IPS-18c (cell line): Measurements from ENCODE around the gene ORC6.
"Not testable (repeated sequence)": the region's sequence is repeated elsewhere in the genome, so short reads cannot be mapped to it uniquely, and the experiment has no call there.

Experiments
- H3K4me3 ChIP-seq: 2 replicates; pipeline ENCODE4 v1.7.0; 2013; ENCODE audit warnings: low read depth, mild to moderate bottlenecking, low read length, moderate library complexity; ENCODE audit not compliant: insufficient read depth
- H3K9me3 ChIP-seq: one replicate; pipeline ENCODE4 v1.6.1; 2013; ENCODE audit warnings: mild to moderate bottlenecking, low read length, moderate library complexity; ENCODE audit not compliant: control insufficient read depth, insufficient read depth

ORC6 gene

GRCh38 chr16:46689365-46690280 is at the start of gene ORC6:
Gene ORC6, plus strand, starts transcription at chr16:46689659. Its CDS starts 47 bp downstream, at chr16:46689706.
- H3K9me3 ChIP-seq, result no peaks in the 10 kb centered on the region
- H3K4me3 ChIP-seq, result peak within 1 kb of the TSS; percentile 97

- Histone ChIP-seq H3K9me3 (peaks cover 2% of the 10 kb centered on the region), H3K4me3 (no peak overlapping the region)
Observed at GRCh38 chr16:46648656-46649055, 40.8 kb upstream of the ORC6 start.

GRCh38 chr16:46649588-46650253 is 39.7 kb upstream of the ORC6 start:
- Histone ChIP-seq H3K9me3 (peaks cover 2% of the 10 kb centered on the region), H3K4me3 (no peak overlapping the region)

- Histone ChIP-seq H3K9me3 (peaks cover 2% of the 10 kb centered on the region), H3K4me3 (no peak overlapping the region)
Observed at GRCh38 chr16:46650254-46650623, 39.2 kb upstream of the ORC6 start.

GRCh38 chr16:46651305-46651704 is 38.2 kb upstream of the ORC6 start:
- no peaks in the 10 kb centered on the region for H3K9me3 ChIP-seq
- no peak overlapping the region for H3K4me3 ChIP-seq

- Histone ChIP-seq H3K4me3 (no peak overlapping the region), H3K9me3 (no peaks in the 10 kb centered on the region)
Observed at GRCh38 chr16:46658925-46659324, 30.5 kb upstream of the ORC6 start.

- H3K9me3 ChIP-seq, result no peaks in the 10 kb centered on the region
- no peak overlapping the region for H3K4me3 ChIP-seq
Observed at GRCh38 chr16:46662123-46662522, 27.3 kb upstream of the ORC6 start.

GRCh38 chr16:46673320-46674013 is 16.0 kb upstream of the ORC6 start:
- no peak overlapping the region for H3K4me3 ChIP-seq

GRCh38 chr16:46677943-46678342 is 11.5 kb upstream of the ORC6 start:
- not testable (repeated sequence) for H3K4me3 ChIP-seq, H3K9me3 ChIP-seq

More at GRCh38 chr16:46673320-46674013, 16.0 kb upstream of the ORC6 start:
- no peaks in the 10 kb centered on the region for H3K9me3 ChIP-seq

- H3K9me3 ChIP-seq, H3K4me3 ChIP-seq: not testable (repeated sequence)
Observed at GRCh38 chr16:46681867-46682266, 7.6 kb upstream of the ORC6 start.

- no peaks in the 10 kb centered on the region for H3K9me3 ChIP-seq
- H3K4me3 ChIP-seq, result no peak overlapping the region
Observed at GRCh38 chr16:46686815-46687473, 2.5 kb upstream of the ORC6 start.

- H3K9me3 ChIP-seq, result no peaks in the 10 kb centered on the region
- H3K4me3 ChIP-seq, result no peak overlapping the region
Observed at GRCh38 chr16:46687486-46687885, 2.0 kb upstream of the ORC6 start.

- Histone ChIP-seq H3K9me3 (no peaks in the 10 kb centered on the region), H3K4me3 (peak overlapping the region; percentile 97)
Observed at GRCh38 chr16:46688101-46688653, 1.3 kb upstream of the ORC6 start.

- Histone ChIP-seq H3K4me3 (peak within 1 kb of the TSS; percentile 97), H3K9me3 (no peaks in the 10 kb centered on the region)
Observed at GRCh38 chr16:46688654-46689364, 650 bp upstream of the ORC6 start, which contains the start of gene VPS35. Gene VPS35, minus strand, starts transcription at chr16:46689178. Its CDS starts 45 bp downstream, at chr16:46689133.

- peak overlapping the region; percentile 97 for H3K4me3 ChIP-seq
- no peaks in the 10 kb centered on the region for H3K9me3 ChIP-seq
Observed at GRCh38 chr16:46690281-46691178, 1.1 kb downstream of the ORC6 start.
